Effector memory CD8-positive, alpha-beta T cell (primary cell): ENCODE results near the gene TSC22D4.
A peak's percentile ranks its signal among the peaks of the same experiment; 100 is the strongest.
"Not testable (repeated sequence)": the region's sequence is repeated elsewhere in the genome, so short reads cannot be mapped to it uniquely, and the experiment has no call there.

Experiments used
- ATAC-seq: fragments of 150-1000 bp; cut with Tn5 transposase; replicated peaks from 2 replicates; pipeline ENCODE4 v1.10.0; 2021; ENCODE audit warnings: mild to moderate bottlenecking, moderate library complexity
- DNase-seq, 3 experiments: peaks; one replicate each; pipeline ENCODE4 v3.0.0; 2021
- H3K27ac Mint-ChIP-seq, 2 donors: one replicate each; pipeline ENCODE4 v1.8.0; 2022; ENCODE audit warnings: mild to moderate bottlenecking in 2 of 2, mixed read lengths in 2 of 2, moderate library complexity in 2 of 2
- H3K27me3 Mint-ChIP-seq, 2 donors: one replicate each; pipeline ENCODE4 v1.8.0; 2022; ENCODE audit warnings: mixed read lengths in 2 of 2
- H3K36me3 Mint-ChIP-seq: one replicate; pipeline ENCODE4 v1.8.0; 2022; ENCODE audit warnings: mild to moderate bottlenecking, moderate library complexity, mixed read lengths; ENCODE audit not compliant: insufficient read depth
- H3K4me1 Mint-ChIP-seq, 2 donors: one replicate each; pipeline ENCODE4 v1.8.0; 2022; ENCODE audit warnings: low read depth in 2 of 2, mixed read lengths in 2 of 2
- H3K4me3 Mint-ChIP-seq, 2 donors: one replicate each; pipeline ENCODE4 v1.8.0; 2022; ENCODE audit warnings: mild to moderate bottlenecking in 2 of 2, mixed read lengths in 2 of 2, moderate library complexity in 2 of 2
- H3K9me3 Mint-ChIP-seq, 2 donors: one replicate each; pipeline ENCODE4 v1.8.0; 2022; ENCODE audit warnings: mixed read lengths in 2 of 2

The TSC22D4 gene

GRCh38 chr7:100464210-100464660 is 14.8 kb downstream of the TSC22D4 start, which contains the start of gene SPACDR:
Gene SPACDR, minus strand, starts transcription at chr7:100464260. Its CDS starts 235 bp downstream, at chr7:100464025.
- Mint-ChIP-seq H3K27ac (peak within 1 kb of the TSS; percentile 70 to 87), H3K4me1 (peaks cover 0 to 5% of the 10 kb centered on the region in 2 donors), H3K36me3 (peaks cover 41% of the 10 kb centered on the region), H3K9me3 (no peaks in the 10 kb centered on the region), H3K27me3 (no peaks in the 10 kb centered on the region), H3K4me3 (no peak within 1 kb of the TSS)
- ATAC-seq (no peak), DNase-seq (no peak)

- H3K9me3 Mint-ChIP-seq = no peaks in the 10 kb centered on the region
- no peak overlapping the region for H3K4me3 Mint-ChIP-seq
- H3K36me3 Mint-ChIP-seq = peaks cover 25% of the 10 kb centered on the region
- no peaks in the 10 kb centered on the region for H3K27me3 Mint-ChIP-seq
- no peak for ATAC-seq
- DNase-seq = no peak
- H3K27ac Mint-ChIP-seq = no peak overlapping the region
- peaks cover 0 to 5% of the 10 kb centered on the region in 2 donors for H3K4me1 Mint-ChIP-seq
These were observed 22.0 kb downstream of the TSC22D4 start for GRCh38 chr7:100457033-100457432.

GRCh38 chr7:100456562-100456961 is 22.5 kb downstream of the TSC22D4 start:
- ATAC-seq = no peak
- no peak for DNase-seq
- Mint-ChIP-seq H3K9me3 (no peaks in the 10 kb centered on the region), H3K4me1 (peaks cover 0 to 5% of the 10 kb centered on the region in 2 donors), H3K4me3 (no peak overlapping the region), H3K27me3 (no peaks in the 10 kb centered on the region), H3K36me3 (peaks cover 25% of the 10 kb centered on the region), H3K27ac (no peak overlapping the region)

- Mint-ChIP-seq H3K36me3 (peaks cover 24% of the 10 kb centered on the region), H3K4me1 (peaks cover 3 to 9% of the 10 kb centered on the region in 2 donors), H3K4me3 (no peak overlapping the region), H3K9me3 (no peaks in the 10 kb centered on the region), H3K27ac (no peak overlapping the region), H3K27me3 (no peaks in the 10 kb centered on the region)
- ATAC-seq (no peak), DNase-seq (no peak)
These were observed 23.8 kb downstream of the TSC22D4 start for GRCh38 chr7:100455206-100455605.

- H3K27ac Mint-ChIP-seq, H3K4me3 Mint-ChIP-seq, DNase-seq, H3K4me1 Mint-ChIP-seq, H3K9me3 Mint-ChIP-seq, ATAC-seq, H3K27me3 Mint-ChIP-seq: not testable (repeated sequence)
- peaks cover 24% of the 10 kb centered on the region for H3K36me3 Mint-ChIP-seq
These were observed 25.2 kb downstream of the TSC22D4 start for GRCh38 chr7:100453854-100454253.

- DNase-seq (no peak), ATAC-seq (no peak)
- Mint-ChIP-seq H3K4me3 (no peak overlapping the region), H3K27me3 (no peaks in the 10 kb centered on the region), H3K27ac (no peak overlapping the region), H3K9me3 (no peaks in the 10 kb centered on the region), H3K36me3 (peaks cover 22% of the 10 kb centered on the region), H3K4me1 (peaks cover 3 to 9% of the 10 kb centered on the region in 2 donors)
These were observed 26.5 kb downstream of the TSC22D4 start for GRCh38 chr7:100452513-100452912.

GRCh38 chr7:100449190-100449795 is 29.7 kb downstream of the TSC22D4 start:
- H3K27ac Mint-ChIP-seq = peak overlapping the region in 1 of 2 donors; percentile 8
- peaks cover 3 to 5% of the 10 kb centered on the region in 2 donors for H3K4me1 Mint-ChIP-seq
- no peaks in the 10 kb centered on the region for H3K9me3 Mint-ChIP-seq
- peak overlapping the region in 1 of 2 donors; percentile 5 for H3K4me3 Mint-ChIP-seq
- H3K36me3 Mint-ChIP-seq = peaks cover 11% of the 10 kb centered on the region
- ATAC-seq (no peak), DNase-seq (no peak)
- H3K27me3 Mint-ChIP-seq = no peaks in the 10 kb centered on the region

- H3K9me3 Mint-ChIP-seq, H3K27me3 Mint-ChIP-seq, H3K4me1 Mint-ChIP-seq, H3K36me3 Mint-ChIP-seq, H3K4me3 Mint-ChIP-seq, ATAC-seq, H3K27ac Mint-ChIP-seq, DNase-seq: not testable (repeated sequence)
These were observed 31.7 kb downstream of the TSC22D4 start for GRCh38 chr7:100447363-100447762.

GRCh38 chr7:100446040-100446439 is 33.0 kb downstream of the TSC22D4 start:
- no peaks in the 10 kb centered on the region for H3K9me3 Mint-ChIP-seq
- peaks cover 3 to 6% of the 10 kb centered on the region in 2 donors for H3K4me1 Mint-ChIP-seq
- ATAC-seq (no peak), DNase-seq (no peak)
- H3K4me3 Mint-ChIP-seq = no peak overlapping the region
- H3K27me3 Mint-ChIP-seq = no peaks in the 10 kb centered on the region
- peaks cover 10% of the 10 kb centered on the region for H3K36me3 Mint-ChIP-seq
- no peak overlapping the region for H3K27ac Mint-ChIP-seq

- no peak for DNase-seq
- H3K9me3 Mint-ChIP-seq = no peaks in the 10 kb centered on the region
- H3K36me3 Mint-ChIP-seq = peaks cover 6% of the 10 kb centered on the region
- no peak overlapping the region for H3K4me3 Mint-ChIP-seq
- no peak overlapping the region for H3K27ac Mint-ChIP-seq
- no peaks in the 10 kb centered on the region for H3K27me3 Mint-ChIP-seq
- peaks cover 0 to 2% of the 10 kb centered on the region in 2 donors for H3K4me1 Mint-ChIP-seq
- ATAC-seq = peak; percentile 26
These were observed 34.4 kb downstream of the TSC22D4 start for GRCh38 chr7:100444311-100445278.

GRCh38 chr7:100443096-100443840 is 35.7 kb downstream of the TSC22D4 start:
- peaks cover 0 to 2% of the 10 kb centered on the region in 2 donors for H3K4me1 Mint-ChIP-seq
- H3K9me3 Mint-ChIP-seq = no peaks in the 10 kb centered on the region
- ATAC-seq (no peak), DNase-seq (no peak)
- H3K27ac Mint-ChIP-seq = no peak overlapping the region
- H3K4me3 Mint-ChIP-seq = no peak overlapping the region
- no peaks in the 10 kb centered on the region for H3K27me3 Mint-ChIP-seq
- H3K36me3 Mint-ChIP-seq = peaks cover 6% of the 10 kb centered on the region

- Mint-ChIP-seq H3K27me3 (no peaks in the 10 kb centered on the region), H3K4me3 (no peak overlapping the region), H3K9me3 (no peaks in the 10 kb centered on the region), H3K36me3 (peaks cover 10% of the 10 kb centered on the region), H3K4me1 (peaks cover 0 to 2% of the 10 kb centered on the region in 2 donors), H3K27ac (no peak overlapping the region)
- DNase-seq (no peak), ATAC-seq (no peak)
These were observed 37.1 kb downstream of the TSC22D4 start for GRCh38 chr7:100441641-100442535.
